ENCODE results near the gene VDR.
"Not testable (repeated sequence)": the region's sequence is repeated elsewhere in the genome, so short reads cannot be mapped to it uniquely, and the experiment has no call there.

The VDR gene

DNA sequence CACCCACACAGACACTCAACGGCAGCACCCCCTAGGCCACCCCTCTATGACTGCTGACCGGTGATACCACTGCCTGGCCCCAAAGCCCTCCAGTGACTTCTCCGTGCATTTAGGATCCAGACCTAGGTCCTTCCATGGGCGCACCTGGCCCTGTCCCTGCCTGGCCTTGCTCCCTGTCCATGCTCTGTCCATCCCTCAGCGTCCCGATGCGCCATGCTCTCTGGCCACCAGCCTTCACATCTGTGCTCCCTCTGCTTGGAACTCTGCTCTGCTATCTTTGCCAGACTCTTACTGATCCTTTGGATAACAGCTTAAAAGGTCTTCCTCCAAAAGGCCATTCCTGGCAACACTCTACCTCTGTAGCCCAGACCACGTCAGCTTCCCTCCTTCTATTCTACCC, 59.7 kb downstream of the VDR start:
- Histone ChIP-seq H3K9ac (ENCODE audit: low read depth, low read length, poor library complexity, severe bottlenecking) (no peak overlapping the region), H3F3A (ENCODE audit: low read depth) (no peaks in the 10 kb centered on the region), H3K4me3 (ENCODE audit: low read length, poor library complexity, severe bottlenecking) (no peak overlapping the region), H3K9me3 (ENCODE audit: insufficient read depth, low read depth, low read length) (no peaks in the 10 kb centered on the region), H4K20me1 (ENCODE audit: insufficient read depth, low read length, poor library complexity, severe bottlenecking) (no peaks in the 10 kb centered on the region), H3K9me2 (replicated peaks; ENCODE audit: low read depth, low read length) (no peaks in the 10 kb centered on the region), H3K4me2 (ENCODE audit: low read depth, low read length, poor library complexity, severe bottlenecking) (no peak overlapping the region), H3K79me2 (ENCODE audit: insufficient read depth, low read length) (no peaks in the 10 kb centered on the region), H3K36me3 (ENCODE audit: insufficient read depth, low read length) (no peaks in the 10 kb centered on the region), H3K27me3 (ENCODE audit: insufficient read depth, low read length, poor library complexity, severe bottlenecking) (no peaks in the 10 kb centered on the region), H3K4me1 (ENCODE audit: insufficient read depth, low read length, poor library complexity, severe bottlenecking) (peaks cover 5% of the 10 kb centered on the region), H2AFZ (ENCODE audit: low read length) (no peak overlapping the region)
- TF ChIP-seq, protein P1, sequence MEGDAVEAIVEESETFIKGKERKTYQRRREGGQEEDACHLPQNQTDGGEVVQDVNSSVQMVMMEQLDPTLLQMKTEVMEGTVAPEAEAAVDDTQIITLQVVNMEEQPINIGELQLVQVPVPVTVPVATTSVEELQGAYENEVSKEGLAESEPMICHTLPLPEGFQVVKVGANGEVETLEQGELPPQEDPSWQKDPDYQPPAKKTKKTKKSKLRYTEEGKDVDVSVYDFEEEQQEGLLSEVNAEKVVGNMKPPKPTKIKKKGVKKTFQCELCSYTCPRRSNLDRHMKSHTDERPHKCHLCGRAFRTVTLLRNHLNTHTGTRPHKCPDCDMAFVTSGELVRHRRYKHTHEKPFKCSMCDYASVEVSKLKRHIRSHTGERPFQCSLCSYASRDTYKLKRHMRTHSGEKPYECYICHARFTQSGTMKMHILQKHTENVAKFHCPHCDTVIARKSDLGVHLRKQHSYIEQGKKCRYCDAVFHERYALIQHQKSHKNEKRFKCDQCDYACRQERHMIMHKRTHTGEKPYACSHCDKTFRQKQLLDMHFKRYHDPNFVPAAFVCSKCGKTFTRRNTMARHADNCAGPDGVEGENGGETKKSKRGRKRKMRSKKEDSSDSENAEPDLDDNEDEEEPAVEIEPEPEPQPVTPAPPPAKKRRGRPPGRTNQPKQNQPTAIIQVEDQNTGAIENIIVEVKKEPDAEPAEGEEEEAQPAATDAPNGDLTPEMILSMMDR (conservative IDR thresholded peaks at IDR 0.05; ENCODE audit: low read length): no peak
- no peak for TF ChIP-seq EZH2phosphoT487 (IDR thresholded peaks at IDR 0.05; ENCODE audit: borderline replicate concordance)

DNA sequence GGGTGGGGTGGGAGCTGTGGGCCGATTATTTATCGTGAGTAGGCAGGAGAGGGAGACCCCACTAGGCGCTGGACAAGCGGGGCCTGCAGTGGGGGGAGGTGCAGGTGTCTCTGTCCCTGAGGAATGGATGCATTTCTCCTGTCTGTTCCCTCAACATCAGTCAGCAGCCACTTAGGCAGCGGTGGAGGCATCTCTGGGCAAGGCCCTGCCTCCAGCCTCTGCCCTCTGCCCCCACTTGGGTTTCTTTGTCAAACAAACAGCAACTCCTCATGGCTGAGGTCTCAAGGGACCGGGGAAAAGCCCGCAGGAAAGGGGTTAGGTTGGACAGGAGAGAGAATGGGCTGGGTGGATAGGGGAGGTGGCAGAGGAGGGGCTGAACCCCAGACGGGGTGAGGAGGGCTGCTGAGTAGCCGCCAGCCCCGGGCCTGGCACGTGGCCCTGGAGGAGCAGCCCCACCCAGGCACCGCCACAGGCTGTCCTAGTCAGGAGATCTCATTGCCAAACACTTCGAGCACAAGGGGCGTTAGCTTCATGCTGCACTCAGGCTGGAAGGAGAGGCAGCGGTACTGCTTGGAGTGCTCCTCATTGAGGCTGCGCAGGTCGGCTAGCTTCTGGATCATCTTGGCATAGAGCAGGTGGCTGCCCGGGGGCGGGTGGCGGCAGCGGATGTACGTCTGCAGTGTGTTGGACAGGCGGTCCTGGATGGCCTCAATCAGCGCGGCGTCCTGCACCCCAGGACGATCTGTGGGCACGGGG, 60.4 kb downstream of the VDR start:
- H3K9ac ChIP-seq (ENCODE audit: low read depth, low read length, poor library complexity, severe bottlenecking): no peak overlapping the region
- no peaks in the 10 kb centered on the region for H3K9me2 ChIP-seq (replicated peaks; ENCODE audit: low read depth, low read length)
- no peaks in the 10 kb centered on the region for H3K36me3 ChIP-seq (ENCODE audit: insufficient read depth, low read length)
- H3K27me3 ChIP-seq (ENCODE audit: insufficient read depth, low read length, poor library complexity, severe bottlenecking): no peaks in the 10 kb centered on the region
- H3K4me2 ChIP-seq (ENCODE audit: low read depth, low read length, poor library complexity, severe bottlenecking): no peak overlapping the region
- H3F3A ChIP-seq (ENCODE audit: low read depth): no peaks in the 10 kb centered on the region
- H3K79me2 ChIP-seq (ENCODE audit: insufficient read depth, low read length): no peaks in the 10 kb centered on the region
- H2AFZ ChIP-seq (ENCODE audit: low read length): no peak overlapping the region
- TF ChIP-seq EZH2phosphoT487 (IDR thresholded peaks at IDR 0.05; ENCODE audit: borderline replicate concordance): no peak
- TF ChIP-seq, protein P1 (conservative IDR thresholded peaks at IDR 0.05; ENCODE audit: low read length): no peak
- H4K20me1 ChIP-seq (ENCODE audit: insufficient read depth, low read length, poor library complexity, severe bottlenecking): no peaks in the 10 kb centered on the region
- H3K9me3 ChIP-seq (ENCODE audit: insufficient read depth, low read depth, low read length): no peaks in the 10 kb centered on the region
- no peak overlapping the region for H3K4me3 ChIP-seq (ENCODE audit: low read length, poor library complexity, severe bottlenecking)
- peaks cover 4% of the 10 kb centered on the region for H3K4me1 ChIP-seq (ENCODE audit: insufficient read depth, low read length, poor library complexity, severe bottlenecking)

DNA sequence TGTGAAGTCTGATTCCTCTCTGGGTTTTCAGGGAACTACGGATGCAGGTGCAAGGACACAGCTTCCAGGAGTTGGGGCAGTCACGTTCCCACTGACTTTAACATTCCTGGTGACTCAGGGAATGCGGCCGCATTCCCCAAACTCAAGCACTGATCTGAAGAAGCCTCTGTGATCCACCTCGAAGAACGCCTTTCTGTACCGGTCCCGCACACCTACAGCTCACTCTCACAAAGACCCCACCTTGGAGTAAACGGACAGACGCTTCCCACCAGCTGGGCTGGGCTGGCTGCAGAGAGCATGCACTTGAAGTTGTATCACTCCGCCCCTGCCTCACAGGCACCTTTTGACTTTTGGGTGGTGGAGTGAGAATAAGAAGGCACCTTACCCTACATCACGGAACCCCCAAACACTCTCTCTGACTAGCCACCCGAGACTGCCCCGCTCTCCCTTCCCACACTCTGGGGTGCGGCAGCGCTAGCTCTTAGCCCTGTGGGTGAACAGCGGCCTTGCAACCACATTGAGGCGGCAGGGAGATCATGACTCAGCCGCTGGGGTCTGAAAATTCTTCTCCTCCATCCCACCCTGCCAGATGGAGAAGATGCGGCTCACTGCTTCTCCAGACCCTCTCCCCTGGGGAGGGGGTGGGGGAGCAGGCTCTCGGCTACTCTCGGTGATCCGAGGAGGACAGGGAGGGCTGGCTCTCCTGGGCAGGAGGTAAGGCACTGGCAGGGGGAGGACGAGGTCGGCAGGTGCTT, 61.4 kb downstream of the VDR start:
- Histone ChIP-seq H3K9me2 (replicated peaks; ENCODE audit: low read depth, low read length) (no peaks in the 10 kb centered on the region), H3K4me2 (ENCODE audit: low read depth, low read length, poor library complexity, severe bottlenecking) (no peak overlapping the region), H3K27me3 (ENCODE audit: insufficient read depth, low read length, poor library complexity, severe bottlenecking) (no peaks in the 10 kb centered on the region), H3K9me3 (ENCODE audit: insufficient read depth, low read depth, low read length) (no peaks in the 10 kb centered on the region), H4K20me1 (ENCODE audit: insufficient read depth, low read length, poor library complexity, severe bottlenecking) (no peaks in the 10 kb centered on the region), H3K36me3 (ENCODE audit: insufficient read depth, low read length) (no peaks in the 10 kb centered on the region), H3F3A (ENCODE audit: low read depth) (no peaks in the 10 kb centered on the region), H3K4me1 (ENCODE audit: insufficient read depth, low read length, poor library complexity, severe bottlenecking) (no peaks in the 10 kb centered on the region), H3K9ac (ENCODE audit: low read depth, low read length, poor library complexity, severe bottlenecking) (no peak overlapping the region), H2AFZ (ENCODE audit: low read length) (no peak overlapping the region), H3K4me3 (ENCODE audit: low read length, poor library complexity, severe bottlenecking) (no peak overlapping the region), H3K79me2 (ENCODE audit: insufficient read depth, low read length) (no peaks in the 10 kb centered on the region)
- TF ChIP-seq, protein P1 (conservative IDR thresholded peaks at IDR 0.05; ENCODE audit: low read length): no peak
- TF ChIP-seq EZH2phosphoT487 (IDR thresholded peaks at IDR 0.05; ENCODE audit: borderline replicate concordance): no peak

DNA sequence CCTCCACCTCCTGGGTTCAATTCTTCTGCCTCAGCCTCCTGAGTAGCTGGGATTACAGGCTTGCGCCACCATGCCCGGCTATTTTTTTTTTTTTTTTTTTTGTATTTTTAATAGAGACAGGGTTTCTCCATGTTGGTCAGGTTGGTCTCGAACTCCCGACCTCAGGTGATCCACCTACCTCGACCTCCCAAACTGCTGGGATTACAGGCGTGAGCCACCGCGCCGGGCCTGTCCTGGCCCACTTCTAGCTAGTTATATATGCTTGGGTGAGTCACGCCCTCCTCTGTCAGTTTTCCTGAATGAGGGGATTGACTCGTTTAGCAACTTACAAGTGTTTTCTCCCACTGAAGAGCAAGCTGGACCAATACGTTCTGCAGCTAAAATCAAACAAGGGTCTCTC, 62.3 kb downstream of the VDR start:
- H3K9me2 ChIP-seq (replicated peaks; ENCODE audit: low read depth, low read length); H3K4me1 ChIP-seq (ENCODE audit: insufficient read depth, low read length, poor library complexity, severe bottlenecking); H3K27me3 ChIP-seq (ENCODE audit: insufficient read depth, low read length, poor library complexity, severe bottlenecking); H3K4me2 ChIP-seq (ENCODE audit: low read depth, low read length, poor library complexity, severe bottlenecking); H3K9ac ChIP-seq (ENCODE audit: low read depth, low read length, poor library complexity, severe bottlenecking); H4K20me1 ChIP-seq (ENCODE audit: insufficient read depth, low read length, poor library complexity, severe bottlenecking); H3K9me3 ChIP-seq (ENCODE audit: insufficient read depth, low read depth, low read length); H3K79me2 ChIP-seq (ENCODE audit: insufficient read depth, low read length); H3K4me3 ChIP-seq (ENCODE audit: low read length, poor library complexity, severe bottlenecking); H2AFZ ChIP-seq (ENCODE audit: low read length); H3K36me3 ChIP-seq (ENCODE audit: insufficient read depth, low read length); H3F3A ChIP-seq (ENCODE audit: low read depth): not testable (repeated sequence)

Measured in Loucy (cell line).